SK-N-SH (cell line): ENCODE measurements around the gene CD74. TPM values are rescaled to one million over a fixed set of nuclear protein-coding genes. Genes with fewer than 3 reads are reported as not detected.

ENCODE experiments used
- CTCF ChIA-PET: fragments of 300-600, 350-600 bp; formaldehyde crosslinking; extraction: SDS; loops from one replicate; lab custom pipeline; 2021; lab: Yijun Ruan, JAX
- POLR2A ChIA-PET: fragments of 350-600 bp; sonication (Branson Sonifier 250); formaldehyde crosslinking; extraction: SDS; loops from one replicate; lab custom pipeline; 2020; ENCODE audit warnings: antibody characterized with exemption, inconsistent platforms; lab: Yijun Ruan, JAX
- DNase-seq: peaks from one replicate; pipeline ENCODE4 v3.0.0; 2012
- H2AFZ ChIP-seq: fragments of 200-600 bp; sonication (generic); 2 replicates; pipeline ENCODE4 v1.8.1; 2016; ENCODE audit warnings: antibody characterized with exemption, mild to moderate bottlenecking, low read depth
- H3F3A ChIP-seq: fragments of 200-600 bp; sonication (generic); replicated peaks from 2 replicates; pipeline ENCODE3; 2016; ENCODE audit warnings: antibody characterized with exemption, mild to moderate bottlenecking; ENCODE audit not compliant: insufficient read depth
- H3K27ac ChIP-seq, 2 experiments: fragments of 200-500 bp in 1 of 2; fragments of 200-600 bp in 1 of 2; sonication (Bioruptor generic) in 1 of 2; sonication (generic), shearing (Covaris generic) in 1 of 2; 2 replicates each; pipeline versions ENCODE4 v1.5.1 to v1.6.1; 2014 to 2016; ENCODE audit warnings: low read depth in 2 of 2, inconsistent platforms in 1 of 2, low read length in 1 of 2, mild to moderate bottlenecking in 1 of 2, mixed read lengths in 1 of 2
- H3K27me3 ChIP-seq: fragments of 200-600 bp; sonication (generic), shearing (Covaris generic); 2 replicates; pipeline ENCODE4 v1.6.1; 2016; ENCODE audit warnings: mixed run types; ENCODE audit not compliant: insufficient read depth
- H3K36me3 ChIP-seq, 2 experiments: fragments of 200-500 bp in 1 of 2; fragments of 200-600 bp in 1 of 2; sonication (Bioruptor generic) in 1 of 2; sonication (generic) in 1 of 2; replicated peaks in 1 of 2; 2 replicates each; pipeline versions ENCODE3 to v1.5.1; 2014 to 2016; ENCODE audit warnings: low read length in 1 of 2, mild to moderate bottlenecking in 1 of 2; ENCODE audit not compliant: insufficient read depth in 2 of 2, control insufficient read depth in 1 of 2
- H3K4me1 ChIP-seq, 2 experiments: fragments of 200-500 bp in 1 of 2; fragments of 200-600 bp in 1 of 2; sonication (Bioruptor generic) in 1 of 2; sonication (generic), shearing (Covaris generic) in 1 of 2; 2 replicates each; pipeline versions ENCODE4 v1.5.1 to v1.6.1; 2014 to 2016; ENCODE audit warnings: low read depth in 1 of 2, low read length in 1 of 2, mixed run types in 1 of 2; ENCODE audit not compliant: insufficient read depth in 2 of 2, control insufficient read depth in 1 of 2
- H3K4me2 ChIP-seq: fragments of 200-600 bp; sonication (generic), shearing (Covaris generic); 2 replicates; pipeline ENCODE4 v1.6.1; 2017; ENCODE audit warnings: mixed run types
- H3K4me3 ChIP-seq, 2 experiments: fragments of 200-500 bp in 1 of 2; fragments of 200-600 bp in 1 of 2; sonication (Bioruptor generic) in 1 of 2; sonication (generic), shearing (Covaris generic) in 1 of 2; 2 replicates each; pipeline versions ENCODE4 v1.5.1 to v1.8.1; 2014 to 2016; ENCODE audit warnings: low read depth in 2 of 2, inconsistent platforms in 1 of 2, low read length in 1 of 2, mild to moderate bottlenecking in 1 of 2, mixed read lengths in 1 of 2, moderate library complexity in 1 of 2
- H3K79me2 ChIP-seq: fragments of 200-600 bp; sonication (generic); 2 replicates; pipeline ENCODE4 v1.8.1; 2017; ENCODE audit warnings: mild to moderate bottlenecking; ENCODE audit not compliant: insufficient read depth
- H3K9ac ChIP-seq: fragments of 200-600 bp; sonication (generic); 2 replicates; pipeline ENCODE4 v1.6.1; 2017; ENCODE audit warnings: mixed run types
- H3K9me2 ChIP-seq: fragments of 200-600 bp; sonication (generic); 2 replicates; pipeline ENCODE4 v1.6.1; 2017; ENCODE audit warnings: mixed run types
- H3K9me3 ChIP-seq: fragments of 200-600 bp; sonication (generic); 2 replicates; pipeline ENCODE4 v1.6.1; 2017; ENCODE audit warnings: mixed run types, mild to moderate bottlenecking, moderate library complexity
- H4K20me1 ChIP-seq: fragments of 200-600 bp; sonication (generic); 2 replicates; pipeline ENCODE4 v1.6.1; 2017; ENCODE audit warnings: mild to moderate bottlenecking, mixed run types; ENCODE audit not compliant: insufficient read depth
- ELF1 ChIP-seq: IDR thresholded peaks from 2 replicates; pipeline ENCODE4 v1.4.0; 2012
- EP300 ChIP-seq, 2 experiments: IDR thresholded peaks; 2 replicates each; pipeline versions ENCODE4 v1.4.0 to v1.6.1; 2012; ENCODE audit warnings: borderline replicate concordance in 1 of 2, low read depth in 1 of 2, low read length in 1 of 2
- FOXJ3 ChIP-seq: sonication (generic); formaldehyde crosslinking; IDR thresholded peaks from 2 replicates; pipeline ENCODE4 v1.5.1; 2020; ENCODE audit warnings: mild to moderate bottlenecking, missing genetic modification reagents
- FOXM1 ChIP-seq: IDR thresholded peaks from 2 replicates; pipeline ENCODE4 v1.4.0; 2012; ENCODE audit warnings: low read depth, mild to moderate bottlenecking
- GATA2 ChIP-seq: sonication (generic); formaldehyde crosslinking; IDR thresholded peaks from 2 replicates; pipeline ENCODE4 v1.5.0; 2020; ENCODE audit warnings: mild to moderate bottlenecking, missing genetic modification reagents
- JUND ChIP-seq: IDR thresholded peaks from 2 replicates; pipeline ENCODE4 v1.4.0; 2012
- MEF2A ChIP-seq: IDR thresholded peaks from 2 replicates; pipeline ENCODE4 v1.4.0; 2012; ENCODE audit warnings: low read depth, borderline replicate concordance
- NFIC ChIP-seq: IDR thresholded peaks from 2 replicates; pipeline ENCODE4 v1.4.0; 2012; ENCODE audit warnings: borderline replicate concordance
- NRF1 ChIP-seq: IDR thresholded peaks from 2 replicates; pipeline ENCODE4 v1.6.1; 2012; ENCODE audit warnings: low read depth, mild to moderate bottlenecking, low read length
- RAD21 ChIP-seq: IDR thresholded peaks from 2 replicates; pipeline ENCODE4 v1.6.1; 2012; ENCODE audit warnings: mild to moderate bottlenecking, low read length
- RFX5 ChIP-seq: IDR thresholded peaks from 2 replicates; pipeline ENCODE4 v1.6.1; 2012; ENCODE audit warnings: mild to moderate bottlenecking, improper control_type of control experiment, low read length
- RXRA ChIP-seq: IDR thresholded peaks from 2 replicates; pipeline ENCODE4 v1.4.0; 2012; ENCODE audit warnings: low read depth, mild to moderate bottlenecking, borderline replicate concordance
- TAF1 ChIP-seq: IDR thresholded peaks from 2 replicates; pipeline ENCODE4 v1.6.1; 2012; ENCODE audit warnings: low read depth, mild to moderate bottlenecking, low read length, moderate library complexity, borderline replicate concordance
- WGBS: methylation state at CpG from one replicate; pipeline ENCODE4 v1.1.6; 2017; ENCODE audit warnings: low lambda C conversion rate; 5-methylcytosine and 5-hydroxymethylcytosine counted together
- polyA plus RNA-seq, 3 experiments: library from polyadenylated mRNA; depleted of rRNA; stranded (reverse); fragments of >200 nt; gene quantifications; 2 replicates each; pipeline ENCODE4 v1.2.3, GENCODE V29; 2012
- TF ChIP-seq, protein P1 (sequence below): IDR thresholded peaks from 2 replicates; pipeline ENCODE4 v1.6.1; 2012; ENCODE audit warnings: mild to moderate bottlenecking, low read depth, low read length, moderate library complexity

The CD74 gene
- polyA plus RNA-seq, 1 of the 3 experiments (the other 2 are of a cell fraction), result 0.26 TPM

- H3K4me3 ChIP-seq, result no peak overlapping the region
- no peak overlapping the region for H3K4me2 ChIP-seq
- H3F3A ChIP-seq, result peaks cover 69% of the 10 kb centered on the region
- H3K27ac ChIP-seq, result peak overlapping the region in 1 of 2 experiments; percentile 26; a peak in 1 of 4 replicates
- H4K20me1 ChIP-seq, result peaks cover 70% of the 10 kb centered on the region
- no peak overlapping the region; the same call in 1 of the 2 replicates for H3K9ac ChIP-seq
- ChIA-PET CTCF (interaction anchor here (1.3 to 1.6 kb wide), 2 partner anchors 8 to 11 kb away, joined by 3 to 5 read pairs; no protein-coding TSS in a partner anchor), POLR2A (no interaction called here)
- peaks cover 17 to 19% of the 10 kb centered on the region in 2 experiments; a peak in 3 of 4 replicates for H3K4me1 ChIP-seq
- peaks cover 6% of the 10 kb centered on the region; the same call in 1 of the 2 replicates for H3K9me3 ChIP-seq
- DNase-seq, result no peak
- H3K79me2 ChIP-seq, result peaks cover 45% of the 10 kb centered on the region
- TF ChIP-seq FOXJ3 (no peak), MEF2A (no peak), ELF1 (no peak), RAD21 (no peak), EP300 (IDR thresholded peaks at IDR 0.05; ENCODE audit: borderline replicate concordance in 1 of 2, low read depth in 1 of 2, low read length in 1 of 2) (no peak)
- TF ChIP-seq, protein P1, sequence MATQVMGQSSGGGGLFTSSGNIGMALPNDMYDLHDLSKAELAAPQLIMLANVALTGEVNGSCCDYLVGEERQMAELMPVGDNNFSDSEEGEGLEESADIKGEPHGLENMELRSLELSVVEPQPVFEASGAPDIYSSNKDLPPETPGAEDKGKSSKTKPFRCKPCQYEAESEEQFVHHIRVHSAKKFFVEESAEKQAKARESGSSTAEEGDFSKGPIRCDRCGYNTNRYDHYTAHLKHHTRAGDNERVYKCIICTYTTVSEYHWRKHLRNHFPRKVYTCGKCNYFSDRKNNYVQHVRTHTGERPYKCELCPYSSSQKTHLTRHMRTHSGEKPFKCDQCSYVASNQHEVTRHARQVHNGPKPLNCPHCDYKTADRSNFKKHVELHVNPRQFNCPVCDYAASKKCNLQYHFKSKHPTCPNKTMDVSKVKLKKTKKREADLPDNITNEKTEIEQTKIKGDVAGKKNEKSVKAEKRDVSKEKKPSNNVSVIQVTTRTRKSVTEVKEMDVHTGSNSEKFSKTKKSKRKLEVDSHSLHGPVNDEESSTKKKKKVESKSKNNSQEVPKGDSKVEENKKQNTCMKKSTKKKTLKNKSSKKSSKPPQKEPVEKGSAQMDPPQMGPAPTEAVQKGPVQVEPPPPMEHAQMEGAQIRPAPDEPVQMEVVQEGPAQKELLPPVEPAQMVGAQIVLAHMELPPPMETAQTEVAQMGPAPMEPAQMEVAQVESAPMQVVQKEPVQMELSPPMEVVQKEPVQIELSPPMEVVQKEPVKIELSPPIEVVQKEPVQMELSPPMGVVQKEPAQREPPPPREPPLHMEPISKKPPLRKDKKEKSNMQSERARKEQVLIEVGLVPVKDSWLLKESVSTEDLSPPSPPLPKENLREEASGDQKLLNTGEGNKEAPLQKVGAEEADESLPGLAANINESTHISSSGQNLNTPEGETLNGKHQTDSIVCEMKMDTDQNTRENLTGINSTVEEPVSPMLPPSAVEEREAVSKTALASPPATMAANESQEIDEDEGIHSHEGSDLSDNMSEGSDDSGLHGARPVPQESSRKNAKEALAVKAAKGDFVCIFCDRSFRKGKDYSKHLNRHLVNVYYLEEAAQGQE, result no peak
- peaks cover 51 to 54% of the 10 kb centered on the region in 2 experiments for H3K36me3 ChIP-seq
- 88% methylated on average over 2 of the region's 2 CpGs for whole genome bisulfite sequencing
- no peaks in the 10 kb centered on the region for H3K27me3 ChIP-seq
- H2AFZ ChIP-seq, result no peak overlapping the region
- H3K9me2 ChIP-seq, result no peaks in the 10 kb centered on the region
Observed at GRCh38 chr5:150446088-150446487, 33.4 kb upstream of the CD74 start.

- CTCF ChIA-PET, result interaction anchor here (0.8 to 1.6 kb wide), 2 partner anchors 9 to 10 kb away, joined by 4 to 7 read pairs; no protein-coding TSS in a partner anchor
- Histone ChIP-seq H3K9me2 (no peaks in the 10 kb centered on the region), H3K9me3 (no peaks in the 10 kb centered on the region), H4K20me1 (peaks cover 70% of the 10 kb centered on the region), H3K79me2 (peaks cover 45% of the 10 kb centered on the region), H3K4me1 (peaks cover 17 to 19% of the 10 kb centered on the region in 2 experiments; a peak in 3 of 4 replicates), H3K4me2 (no peak overlapping the region), H3K4me3 (no peak overlapping the region), H3K27ac (no peak overlapping the region), H3K27me3 (no peaks in the 10 kb centered on the region), H3K36me3 (peaks cover 51 to 54% of the 10 kb centered on the region in 2 experiments), H3K9ac (no peak overlapping the region), H3F3A (peaks cover 69% of the 10 kb centered on the region), H2AFZ (no peak overlapping the region)
- no peak for DNase-seq
- TF ChIP-seq FOXM1 (no peak), ELF1 (no peak), RXRA (no peak), TAF1 (no peak), NFIC (no peak), RFX5 (no peak), GATA2 (no peak), RAD21 (no peak), NRF1 (no peak), JUND (no peak)
- 88% methylated on average over 8 of the region's 9 CpGs for WGBS
- POLR2A ChIA-PET, result no interaction called here
Observed at GRCh38 chr5:150444770-150445169, 32.1 kb upstream of the CD74 start.
